B cell (primary cell): Measurements from ENCODE around the gene IL17REL. TPM values are rescaled to one million over a fixed set of nuclear protein-coding genes. Genes with fewer than 3 reads are reported as not detected.

ENCODE experiments used
- ATAC-seq: fragments of 200-7000 bp; cut with Tn5 transposase; one replicate; pipeline ENCODE4 v1.10.0; 2021; ENCODE audit warnings: low read depth, mild to moderate bottlenecking, moderate number of reproducible peaks, moderate library complexity
- CTCF ChIA-PET: fragments of 350-600 bp; sonication (Branson Sonifier 250); formaldehyde crosslinking; loops from one replicate; lab custom pipeline; 2021; ENCODE audit warnings: antibody characterized with exemption, inconsistent platforms; lab: Charles Lee
- POLR2A ChIA-PET: fragments of 350-600 bp; sonication (Branson Sonifier 250); formaldehyde crosslinking; loops from one replicate; lab custom pipeline; 2021; ENCODE audit warnings: antibody characterized with exemption; lab: Charles Lee
- DNase-seq: peaks from one replicate; pipeline ENCODE4 v3.0.0; 2013
- H2AFZ ChIP-seq: 2 replicates; pipeline ENCODE4 v1.6.1; 2012; ENCODE audit warnings: mild to moderate bottlenecking, low read depth, low read length; ENCODE audit not compliant: insufficient read depth, poor library complexity, severe bottlenecking
- H3K27ac ChIP-seq, 2 donors: 1 replicate in 1 of 2; 2 replicates in 1 of 2; pipeline ENCODE4 v1.5.1; 2012 to 2013; ENCODE audit warnings: low read length in 2 of 2, mild to moderate bottlenecking in 2 of 2, moderate library complexity in 1 of 2
- H3K27me3 ChIP-seq, 4 experiments: fragments of 200-600 bp in 1 of 4; sonication (generic) in 1 of 4; replicated peaks in 1 of 4; 1 replicate in 2 of 4; 2 replicates in 2 of 4; pipeline versions ENCODE4 v1.6.1 to v1.7.0; 2013 to 2016; ENCODE audit warnings: low read length in 3 of 4, mild to moderate bottlenecking in 2 of 4, mixed read lengths in 1 of 4, moderate library complexity in 1 of 4; ENCODE audit not compliant: insufficient read depth in 4 of 4, control insufficient read depth in 3 of 4; ENCODE audit errors: control extremely low read depth in 1 of 4
- H3K36me3 ChIP-seq, 2 experiments: replicated peaks in 1 of 2; 1 replicate in 1 of 2; 2 replicates in 1 of 2; pipeline versions ENCODE4 v1.6.1 to v1.7.1; 2013; ENCODE audit warnings: low read length in 1 of 2; ENCODE audit not compliant: insufficient read depth in 2 of 2, control insufficient read depth in 1 of 2; ENCODE audit errors: control extremely low read depth in 1 of 2, extremely low read depth in 1 of 2
- H3K4me1 ChIP-seq, 2 donors: fragments of 200-600 bp in 1 of 2; sonication (generic) in 1 of 2; 1 replicate in 1 of 2; 2 replicates in 1 of 2; pipeline versions ENCODE4 v1.5.1 to v1.6.1; 2013 to 2017; ENCODE audit warnings: low read length in 2 of 2; ENCODE audit not compliant: control insufficient read depth in 2 of 2, insufficient read depth in 2 of 2
- H3K4me2 ChIP-seq: replicated peaks from 2 replicates; pipeline ENCODE3; 2012; ENCODE audit warnings: mild to moderate bottlenecking, low read depth, low read length; ENCODE audit not compliant: poor library complexity, severe bottlenecking
- H3K4me3 ChIP-seq, 5 experiments: fragments of 200-600 bp in 1 of 5; sonication (generic) in 1 of 5; 1 replicate in 3 of 5; 2 replicates in 2 of 5; pipeline versions ENCODE4 v1.5.1 to v1.7.0; 2011 to 2016; ENCODE audit warnings: low read length in 4 of 5, mild to moderate bottlenecking in 4 of 5, low read depth in 2 of 5, control low read depth in 1 of 5, moderate library complexity in 1 of 5; ENCODE audit not compliant: insufficient read depth in 1 of 5; ENCODE audit errors: control extremely low read depth in 1 of 5, extremely low read depth in 1 of 5
- H3K79me2 ChIP-seq: fragments of 200-600 bp; sonication (generic); one replicate; pipeline ENCODE4 v1.6.0; 2016; ENCODE audit warnings: low read length; ENCODE audit not compliant: control insufficient read depth, insufficient read depth
- H3K9ac ChIP-seq: fragments of 200-600 bp; sonication (generic); 2 replicates; pipeline ENCODE4 v1.6.1; 2017; ENCODE audit warnings: mild to moderate bottlenecking, low read length, moderate library complexity
- H3K9me3 ChIP-seq, 3 donors: one replicate each; pipeline versions ENCODE4 v1.6.1 to v1.7.1; 2013; ENCODE audit warnings: low read length in 2 of 3; ENCODE audit not compliant: control insufficient read depth in 2 of 3, insufficient read depth in 1 of 3; ENCODE audit errors: control extremely low read depth in 1 of 3
- H4K20me1 ChIP-seq: 2 replicates; pipeline ENCODE4 v1.6.0; 2012; ENCODE audit warnings: mild to moderate bottlenecking, low read length; ENCODE audit not compliant: insufficient read depth, control insufficient read depth, poor library complexity, severe bottlenecking
- H3K27ac Mint-ChIP-seq: one replicate; pipeline ENCODE4 v1.8.0; 2021; ENCODE audit warnings: mixed read lengths
- H3K27me3 Mint-ChIP-seq: one replicate; pipeline ENCODE4 v1.8.0; 2021; ENCODE audit warnings: mixed read lengths
- H3K4me1 Mint-ChIP-seq: one replicate; pipeline ENCODE4 v1.8.0; 2021; ENCODE audit warnings: mixed read lengths
- H3K4me3 Mint-ChIP-seq: one replicate; pipeline ENCODE4 v1.8.0; 2021; ENCODE audit warnings: mixed read lengths
- H3K9me3 Mint-ChIP-seq: one replicate; pipeline ENCODE4 v1.8.0; 2022; ENCODE audit warnings: mixed read lengths; ENCODE audit not compliant: insufficient read depth
- CTCF ChIP-seq: fragments of 200-600 bp; IDR thresholded peaks from one replicate; pipeline ENCODE4 v1.8.0; 2022; ENCODE audit warnings: antibody characterized with exemption, mild to moderate bottlenecking
- EZH2 ChIP-seq: IDR thresholded peaks from 2 replicates; pipeline ENCODE4 v1.6.1; 2012; ENCODE audit warnings: borderline replicate concordance, low read depth, mild to moderate bottlenecking, moderate library complexity, low read length; ENCODE audit not compliant: insufficient read depth, poor library complexity, severe bottlenecking
- WGBS: methylation state at CpG from one replicate; pipeline ENCODE4 v1.1.5; 2013; ENCODE audit warnings: missing lambda C conversion rate; ENCODE audit not compliant: insufficient coverage; 5-methylcytosine and 5-hydroxymethylcytosine counted together
- intact Hi-C: fragments of 100-400 bp; cut with micrococcal nuclease; formaldehyde crosslinking; loops from one replicate; pipeline ENCODE4 v1.10.0; 2022
- polyA plus RNA-seq: library from polyadenylated mRNA; depleted of rRNA; stranded (reverse); fragments of >200 nt; gene quantifications from 2 replicates; pipeline ENCODE4 v1.2.3, GENCODE V29; 2012
- total RNA-seq, 2 donors: library from RNA; stranded (reverse); fragments of 120-200 nt in 1 of 2; gene quantifications; 1 replicate in 1 of 2; 2 replicates in 1 of 2; pipeline versions ENCODE4 v1.2.3 to v1.2.4, GENCODE V29; 2013 to 2022

IL17REL gene
- total and polyA plus RNA-seq, 2 donors (not counting 1 experiment from before 2014, with no cell fraction given) = 0.09 to 0.10 TPM

GRCh38 chr22:50027639-50028537, 15.3 kb upstream of the IL17REL start:
- POLR2A ChIA-PET = interaction anchor here (1.2 to 1.7 kb wide), 3 partner anchors 66 to 97 kb away, joined by 3 to 8 read pairs (median 3); no protein-coding TSS in a partner anchor
- Histone ChIP-seq H3K36me3 (no peaks in the 10 kb centered on the region), H3K79me2 (no peaks in the 10 kb centered on the region), H3K4me3 (no peak overlapping the region), H3K27ac (no peak overlapping the region), H2AFZ (no peak overlapping the region), H4K20me1 (no peaks in the 10 kb centered on the region), H3K4me1 (peaks cover 13 to 15% of the 10 kb centered on the region in 2 donors), H3K9me3 (no peaks in the 10 kb centered on the region), H3K27me3 (peaks cover 0 to 10% (median 5%) of the 10 kb centered on the region in 4 experiments), H3K4me2 (no peak overlapping the region), H3K9ac (no peak overlapping the region)
- Mint-ChIP-seq H3K9me3 (no peaks in the 10 kb centered on the region), H3K27me3 (peaks cover 9% of the 10 kb centered on the region), H3K4me1 (peaks cover 9% of the 10 kb centered on the region), H3K27ac (no peak overlapping the region), H3K4me3 (no peak overlapping the region)
- 71% methylated on average over 42 of the region's 42 CpGs for WGBS
- intact Hi-C loops = no loop called here
- TF ChIP-seq CTCF = no peak
- TF ChIP-seq EZH2 = no peak
- DNase-seq (no peak), ATAC-seq (no peak)
- CTCF ChIA-PET = interaction anchor here (0.6 to 2.3 kb wide), 4 partner anchors 14 to 218 kb away, joined by 3 to 17 read pairs (median 4); no protein-coding TSS in a partner anchor

GRCh38 chr22:50025993-50026392, 13.4 kb upstream of the IL17REL start:
- Mint-ChIP-seq H3K27me3 (peaks cover 9% of the 10 kb centered on the region), H3K9me3 (no peaks in the 10 kb centered on the region), H3K4me3 (no peak overlapping the region), H3K4me1 (peaks cover 9% of the 10 kb centered on the region), H3K27ac (no peak overlapping the region)
- H3K36me3 ChIP-seq = no peaks in the 10 kb centered on the region
- no peaks in the 10 kb centered on the region for H3K79me2 ChIP-seq
- DNase-seq (no peak), ATAC-seq (no peak)
- no peaks in the 10 kb centered on the region for H3K9me3 ChIP-seq
- no peak overlapping the region for H3K4me3 ChIP-seq
- H3K4me2 ChIP-seq = no peak overlapping the region
- POLR2A ChIA-PET = no interaction called here
- TF ChIP-seq EZH2 (no peak), CTCF (no peak)
- H3K4me1 ChIP-seq = peaks cover 13 to 15% of the 10 kb centered on the region in 2 donors
- H3K9ac ChIP-seq = no peak overlapping the region
- no peaks in the 10 kb centered on the region for H4K20me1 ChIP-seq
- CTCF ChIA-PET = interaction anchor here (2.0 to 2.3 kb wide), 2 partner anchors 95 kb away, joined by 12 to 17 read pairs; no protein-coding TSS in a partner anchor
- H3K27me3 ChIP-seq = peaks cover 0 to 8% (median 2%) of the 10 kb centered on the region in 4 experiments
- H3K27ac ChIP-seq = no peak overlapping the region
- 95% methylated on average over 11 of the region's 13 CpGs for WGBS
- H2AFZ ChIP-seq = no peak overlapping the region
- intact Hi-C loops = no loop called here
